G401 (cell line): Measurements from ENCODE around the gene ZNF664. TPM values are rescaled to one million over a fixed set of nuclear protein-coding genes. Genes with fewer than 3 reads are reported as not detected.
"Not testable (repeated sequence)": the region's sequence is repeated elsewhere in the genome, so short reads cannot be mapped to it uniquely, and the experiment has no call there.

Experiments
- DNase-seq: peaks from one replicate; pipeline ENCODE4 v3.0.0-alpha.2; 2015; ENCODE audit warnings: low spot score
- in situ Hi-C: cut with HindIII; loops from 2 replicates; pipeline ENCODE4 v1.10.0; 2016; ENCODE audit warnings: low sequenced_read_pairs, mixed read lengths
- total RNA-seq: library from RNA; depleted of rRNA; stranded (reverse); fragments of >200 nt; shearing (Covaris generic); gene quantifications from 2 replicates; pipeline ENCODE4 v1.2.3, GENCODE V29; 2014

The ZNF664 gene
- total RNA-seq, 1 experiment from 2014 or later: 59.4 TPM

DNA sequence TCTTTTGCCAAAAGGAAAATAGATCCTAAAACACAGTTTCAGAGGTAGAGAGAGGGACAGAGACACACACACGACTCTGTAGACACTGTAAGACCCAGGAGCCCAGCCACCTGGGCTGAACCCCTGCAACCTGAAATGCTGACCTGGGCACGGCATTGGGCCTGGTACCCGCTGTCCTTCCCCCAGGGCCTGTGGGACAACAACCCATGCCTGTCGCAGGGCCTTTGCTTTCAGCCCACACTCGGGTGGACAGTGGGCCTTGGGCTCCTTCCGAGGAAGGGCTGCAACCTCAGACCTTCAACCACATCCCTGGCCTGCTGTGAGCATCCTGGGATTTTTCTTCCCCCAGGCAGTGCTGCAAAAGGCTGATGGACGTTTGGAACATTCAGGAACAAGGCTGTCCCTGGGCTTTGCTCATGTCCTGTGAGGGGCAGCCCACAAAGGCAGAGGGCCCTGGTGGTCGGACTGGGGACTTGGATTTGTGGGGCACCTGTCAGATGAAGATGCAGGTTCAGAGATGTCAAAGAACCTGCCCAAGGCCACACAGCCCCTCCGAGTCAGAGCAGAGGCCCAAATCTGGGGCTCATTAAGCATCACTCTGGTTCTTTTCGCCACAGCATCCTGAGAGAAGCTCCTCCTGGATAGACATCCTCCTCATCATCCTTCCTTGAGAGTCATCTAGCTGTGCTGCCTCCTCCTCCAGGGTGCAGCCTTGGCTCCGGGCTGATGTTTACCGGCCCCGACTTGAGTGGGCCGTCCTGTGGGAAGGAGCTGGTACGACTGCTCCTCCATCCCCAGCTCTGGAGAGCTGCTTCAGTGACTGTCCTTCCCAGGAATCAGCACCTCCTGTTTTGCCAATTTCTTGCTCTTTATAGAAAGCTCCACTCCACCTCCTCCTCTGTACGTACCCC is 33.0 kb upstream of the ZNF664 start:
- DNase-seq: no peak
- in situ Hi-C loops: loop anchor here (25.0 kb wide), 1 partner anchor 153 kb away; no protein-coding TSS in a partner anchor

DNA sequence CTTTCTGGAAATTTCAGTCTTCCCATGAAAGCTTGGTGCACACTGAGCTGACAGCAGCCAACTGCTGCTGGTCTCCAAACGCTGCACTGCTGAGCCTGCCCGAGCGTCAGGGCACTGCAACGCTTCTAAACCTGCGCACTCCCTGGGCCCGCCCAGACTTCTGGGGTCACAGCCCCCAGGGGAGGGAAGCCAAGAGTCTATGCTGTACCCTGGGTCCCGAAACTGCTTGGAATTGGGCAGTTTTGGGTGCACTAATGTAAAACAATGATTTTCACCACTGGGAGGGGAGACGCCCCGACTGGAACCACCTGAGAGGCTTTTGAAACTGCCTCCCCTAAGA is 32.4 kb upstream of the ZNF664 start:
- in situ Hi-C loops: loop anchor here (25.0 kb wide), 1 partner anchor 153 kb away; no protein-coding TSS in a partner anchor
- DNase-seq: no peak

DNA sequence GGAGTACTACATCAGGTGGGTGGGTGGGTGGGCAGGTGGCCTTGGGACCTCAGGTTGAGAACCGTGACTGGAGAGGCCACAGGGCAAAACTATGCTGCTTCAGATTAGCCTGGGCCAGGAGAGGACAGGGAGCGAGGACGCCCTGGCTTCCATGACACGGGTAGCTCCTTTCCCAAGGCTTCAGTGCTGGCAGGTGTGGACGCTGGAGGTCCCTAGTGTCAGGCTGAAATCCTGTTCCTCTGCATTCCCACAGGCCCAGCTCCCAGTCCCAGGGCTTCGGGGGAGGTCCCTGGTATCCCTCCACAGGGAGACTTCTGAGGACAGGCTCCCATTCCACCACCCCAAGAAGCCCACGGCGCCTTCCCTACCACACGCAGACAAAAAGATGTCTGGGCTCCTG is 32.0 kb upstream of the ZNF664 start:
- in situ Hi-C loops: loop anchor here (25.0 kb wide), 1 partner anchor 154 kb away; no protein-coding TSS in a partner anchor
- DNase-seq: no peak

DNA sequence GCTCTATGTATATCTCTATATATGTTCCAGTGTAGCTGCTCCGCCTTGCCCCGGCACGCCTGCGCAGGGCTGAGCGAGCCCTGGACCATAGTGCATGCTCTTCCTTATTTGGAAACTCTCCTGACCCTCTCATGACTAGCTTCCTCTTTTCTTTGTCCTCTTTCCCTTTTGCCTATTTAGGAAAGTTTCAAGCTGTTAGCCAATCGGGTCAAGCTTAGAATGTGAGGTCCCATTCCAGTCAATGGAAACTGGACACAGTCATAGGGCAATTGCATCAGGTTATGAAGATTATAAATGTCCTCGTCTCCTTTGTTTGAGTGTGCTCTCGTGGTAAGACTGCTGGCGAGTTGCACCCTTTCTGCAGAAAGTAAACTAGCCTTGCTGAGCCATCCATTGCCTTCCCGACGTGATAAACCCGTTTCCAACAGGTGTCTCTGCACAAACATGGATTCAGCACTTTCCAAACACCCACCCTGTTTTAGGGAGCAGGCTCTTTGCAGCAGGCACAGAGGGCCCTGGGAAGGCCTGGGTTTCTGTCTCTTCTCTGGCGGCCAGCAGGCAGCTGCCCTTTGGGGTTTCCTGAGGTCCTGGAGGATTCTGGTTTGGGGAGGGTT is 31.3 kb upstream of the ZNF664 start:
- DNase-seq: no peak
- in situ Hi-C loops: loop anchor here (25.0 kb wide), 1 partner anchor 154 kb away; no protein-coding TSS in a partner anchor

DNA sequence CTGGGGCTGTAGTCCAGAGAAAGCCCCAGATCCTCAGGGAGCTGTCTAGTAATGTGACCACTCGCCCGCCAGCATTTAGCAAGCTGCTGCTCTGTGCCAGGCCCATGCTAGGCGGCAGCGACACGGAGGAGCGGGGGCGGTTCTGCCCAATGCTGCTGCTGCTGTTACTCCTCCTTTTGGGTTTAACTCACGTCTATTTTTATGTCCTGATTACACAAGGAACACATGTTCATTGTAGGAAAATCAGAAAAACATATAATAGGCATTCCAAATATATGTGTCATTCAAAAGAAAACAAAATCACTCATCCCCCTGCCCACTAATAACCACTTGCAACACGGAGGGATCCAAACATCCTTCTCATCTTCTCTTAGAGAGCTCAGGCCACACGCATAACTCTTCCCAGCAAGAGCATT is 30.8 kb upstream of the ZNF664 start:
- in situ Hi-C loops: loop anchor here (25.0 kb wide), 1 partner anchor 155 kb away; no protein-coding TSS in a partner anchor
- peak; percentile 40 for DNase-seq

DNA sequence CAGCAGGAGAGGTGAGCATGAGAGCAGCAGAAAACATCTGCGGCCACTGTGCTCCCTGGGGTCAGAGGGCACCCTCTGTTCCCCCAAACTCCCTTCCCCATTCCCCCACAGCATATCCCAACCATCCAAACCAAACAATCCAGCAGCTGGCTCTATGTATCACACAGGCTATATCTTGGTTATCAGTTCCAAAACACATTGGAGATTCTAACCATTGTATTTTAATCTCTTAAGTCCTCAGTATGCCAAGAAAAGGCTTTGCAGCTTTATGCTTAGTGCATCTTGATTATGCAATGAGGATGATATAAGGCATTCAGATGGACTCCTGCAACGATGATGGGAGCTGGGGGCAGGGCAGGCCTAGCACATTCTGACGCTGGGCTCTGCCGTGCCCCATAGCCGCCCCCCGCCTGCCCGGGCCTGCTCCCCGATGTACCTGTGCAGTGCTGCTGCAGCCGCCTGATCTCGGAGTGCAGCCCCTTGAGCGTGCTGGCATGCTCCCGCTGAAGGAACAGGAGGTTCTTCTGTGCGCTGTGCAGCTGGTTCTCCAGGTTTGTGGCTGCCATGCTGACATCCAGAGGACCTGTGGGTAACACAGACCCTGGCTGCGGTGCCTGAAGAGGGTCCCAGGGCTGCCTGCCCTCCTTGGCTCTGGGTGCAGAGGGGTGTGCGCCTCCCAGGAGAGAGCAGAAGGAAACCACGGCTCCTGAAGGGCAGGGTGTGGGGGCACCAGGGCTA is 29.9 kb upstream of the ZNF664 start:
- DNase-seq: no peak
- in situ Hi-C loops: loop anchor here (25.0 kb wide), 1 partner anchor 156 kb away; no protein-coding TSS in a partner anchor

DNA sequence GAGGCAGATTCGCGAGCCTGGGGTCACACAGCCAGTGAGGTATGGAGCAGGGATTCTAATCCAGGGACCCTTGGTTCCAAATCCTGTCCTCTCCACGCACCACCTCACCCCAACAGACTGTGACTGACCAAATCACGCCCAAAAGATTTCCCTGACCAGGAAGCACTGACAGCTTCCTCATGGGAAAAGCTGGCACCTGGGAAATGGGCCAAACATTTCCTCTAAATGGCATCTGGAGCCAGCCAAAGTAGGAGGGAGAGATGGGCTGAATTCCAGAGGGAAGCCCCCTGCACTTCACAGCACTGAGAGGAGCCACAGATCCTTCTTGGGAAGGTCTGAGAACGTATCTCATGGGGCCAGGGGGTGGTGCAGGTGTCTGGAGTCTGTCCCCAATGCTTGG is 29.2 kb upstream of the ZNF664 start:
- in situ Hi-C loops: loop anchor here (25.0 kb wide), 1 partner anchor 157 kb away; no protein-coding TSS in a partner anchor
- DNase-seq: no peak

DNA sequence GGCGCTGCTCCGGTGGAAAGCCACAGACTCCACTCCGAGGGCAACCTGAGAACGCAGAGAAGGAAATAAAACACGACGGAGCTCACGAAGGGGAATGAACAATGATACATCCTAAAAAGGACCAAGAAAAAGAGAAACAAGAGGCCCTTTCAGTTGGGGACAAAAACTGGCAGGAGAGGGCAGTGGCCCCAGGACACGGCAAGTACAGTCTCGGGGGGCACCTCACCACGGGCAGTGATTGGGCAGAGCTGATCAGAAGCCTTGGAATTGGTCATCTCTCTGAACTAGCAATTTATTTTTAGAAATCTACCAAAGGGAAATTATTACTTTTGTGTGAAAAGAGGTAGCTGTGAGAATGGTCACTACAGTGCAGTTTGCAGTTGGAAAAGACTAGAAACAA is 28.3 kb upstream of the ZNF664 start:
- DNase-seq: no peak
- in situ Hi-C loops: loop anchor here (25.0 kb wide), 1 partner anchor 157 kb away; no protein-coding TSS in a partner anchor

DNA sequence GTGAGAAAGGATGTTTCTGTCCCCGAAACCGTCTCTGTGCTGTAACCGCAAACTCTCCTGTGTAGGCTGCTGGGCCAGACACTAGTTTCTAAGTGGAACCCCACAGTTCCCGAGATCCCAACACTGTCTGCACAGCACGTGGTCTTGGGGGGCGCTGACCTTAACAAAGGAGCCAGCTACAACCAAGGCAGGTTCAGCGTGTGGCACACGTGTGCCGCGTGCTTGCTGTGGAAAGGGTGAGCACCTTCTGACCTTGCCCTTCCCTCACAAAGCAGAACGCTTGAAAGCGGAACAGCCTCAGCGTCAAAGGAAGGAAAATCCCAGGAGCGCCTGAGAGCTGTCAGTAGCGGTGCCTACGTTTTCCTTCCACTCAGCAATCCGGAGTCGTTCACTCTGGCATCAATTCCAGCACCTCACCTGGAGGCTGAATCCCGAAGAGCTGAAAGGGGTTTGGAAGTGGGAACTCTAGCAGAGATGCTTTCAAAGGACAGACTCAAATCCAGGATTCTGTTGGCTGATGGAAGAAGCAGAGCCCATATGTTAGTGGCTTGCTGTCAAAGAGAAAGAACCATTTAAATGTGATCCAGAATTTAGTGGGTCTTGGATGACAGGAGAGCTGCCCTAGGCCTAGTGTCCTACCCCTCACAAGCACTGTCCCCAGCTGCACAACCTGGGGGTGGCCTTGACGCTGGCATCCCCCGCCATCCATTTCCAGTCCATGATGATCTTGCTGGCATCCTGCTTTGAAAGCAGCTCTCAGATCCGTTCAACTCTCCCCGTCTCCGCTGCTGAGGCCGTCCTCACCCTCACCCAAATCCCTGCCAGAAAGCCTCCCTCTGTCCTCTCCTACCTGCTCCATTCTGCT is 27.5 kb upstream of the ZNF664 start:
- peak; percentile 64 for DNase-seq

DNA sequence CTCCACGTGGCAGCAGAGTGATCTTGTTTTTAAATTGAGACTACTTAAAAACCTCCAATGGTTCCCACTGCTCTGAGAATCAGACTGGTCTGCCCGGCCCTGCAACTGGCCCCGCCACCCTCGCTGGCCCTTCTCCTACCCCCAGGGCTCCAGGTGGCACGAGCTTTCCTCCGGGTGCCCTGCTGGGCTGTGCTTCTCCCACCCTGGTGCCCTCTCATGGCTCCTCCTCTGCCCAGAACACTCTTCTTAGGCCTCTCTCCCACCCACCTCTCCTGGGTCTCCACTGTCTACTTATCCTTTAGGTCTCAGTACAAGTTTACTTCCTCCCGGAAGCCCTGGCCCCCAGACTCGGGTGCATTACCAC is 26.9 kb upstream of the ZNF664 start:
- no peak for DNase-seq
- in situ Hi-C loops: loop anchor here (25.0 kb wide), 1 partner anchor 159 kb away; no protein-coding TSS in a partner anchor

More for the DNA sequence above, 27.5 kb upstream of the ZNF664 start:
- in situ Hi-C loops: loop anchor here (25.0 kb wide), 1 partner anchor 158 kb away; no protein-coding TSS in a partner anchor

DNA sequence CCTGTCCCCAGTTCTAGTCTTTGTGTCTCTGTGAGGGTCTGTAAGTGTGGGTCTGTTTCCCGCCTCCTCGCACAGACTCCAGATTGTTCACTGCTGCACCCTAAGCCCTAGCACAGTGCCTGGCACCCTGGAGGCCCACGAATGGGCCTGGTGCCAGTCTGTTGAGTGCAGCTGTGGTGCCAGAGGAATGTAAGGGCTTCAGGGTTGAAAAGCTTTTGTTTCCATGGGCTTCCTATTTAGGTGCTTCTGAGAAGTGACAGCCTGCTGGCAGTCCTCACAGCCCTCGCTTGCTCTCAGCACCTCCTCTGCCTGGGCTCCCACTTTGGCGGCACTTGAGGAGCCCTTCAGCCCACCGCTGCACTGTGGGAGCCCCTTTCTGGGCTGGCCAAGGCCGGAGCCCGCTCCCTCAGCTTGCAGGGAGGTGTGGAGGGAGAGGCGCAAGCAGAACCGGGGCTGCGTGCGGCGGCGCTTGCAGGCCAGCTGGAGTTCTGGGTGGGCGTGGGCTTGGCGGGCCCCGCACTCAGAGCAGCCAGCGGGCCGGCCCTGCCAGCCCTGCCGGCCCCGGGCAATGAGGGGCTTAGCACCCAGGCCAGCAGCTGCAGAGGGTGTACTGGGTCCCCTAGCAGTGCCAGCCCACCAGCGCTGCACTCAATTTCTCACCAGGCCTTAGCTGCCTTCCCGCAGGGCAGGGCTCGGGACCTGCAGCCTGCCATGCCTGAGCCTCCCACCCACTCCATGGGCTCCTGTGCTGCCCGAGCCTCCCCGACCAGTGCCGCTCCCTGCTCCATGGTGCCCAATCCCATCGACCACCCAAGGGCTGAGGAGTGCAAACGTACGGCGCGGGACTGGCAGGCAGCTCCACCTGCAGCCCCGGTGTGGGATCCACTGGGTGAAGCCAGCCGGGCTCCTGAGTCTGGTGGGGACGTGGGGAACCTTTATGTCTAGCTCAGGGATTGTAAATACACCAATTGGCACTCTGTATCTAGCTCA is 26.2 kb upstream of the ZNF664 start:
- in situ Hi-C loops: loop anchor here (25.0 kb wide), 1 partner anchor 160 kb away; no protein-coding TSS in a partner anchor
- not testable (repeated sequence) for DNase-seq

DNA sequence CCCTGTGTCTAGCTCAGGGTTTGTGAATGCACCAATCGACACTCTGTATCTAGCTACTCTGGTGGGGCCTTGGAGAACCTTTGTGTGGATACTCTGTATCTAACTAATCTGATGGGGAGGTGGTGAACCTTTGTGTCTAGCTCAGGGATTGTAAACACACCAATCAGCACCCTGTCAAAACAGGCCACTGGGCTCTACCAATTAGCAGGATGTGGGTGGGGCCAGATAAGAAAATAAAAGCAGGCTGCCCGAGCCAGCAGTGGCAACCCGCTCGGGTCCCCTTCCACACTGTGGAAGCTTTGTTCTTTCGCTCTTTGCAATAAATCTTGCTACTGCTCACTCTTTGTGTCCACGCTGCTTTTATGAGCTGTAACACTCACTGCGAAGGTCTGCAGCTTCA is 25.5 kb upstream of the ZNF664 start:
- in situ Hi-C loops: loop anchor here (25.0 kb wide), 1 partner anchor 160 kb away; no protein-coding TSS in a partner anchor
- DNase-seq: not testable (repeated sequence)

DNA sequence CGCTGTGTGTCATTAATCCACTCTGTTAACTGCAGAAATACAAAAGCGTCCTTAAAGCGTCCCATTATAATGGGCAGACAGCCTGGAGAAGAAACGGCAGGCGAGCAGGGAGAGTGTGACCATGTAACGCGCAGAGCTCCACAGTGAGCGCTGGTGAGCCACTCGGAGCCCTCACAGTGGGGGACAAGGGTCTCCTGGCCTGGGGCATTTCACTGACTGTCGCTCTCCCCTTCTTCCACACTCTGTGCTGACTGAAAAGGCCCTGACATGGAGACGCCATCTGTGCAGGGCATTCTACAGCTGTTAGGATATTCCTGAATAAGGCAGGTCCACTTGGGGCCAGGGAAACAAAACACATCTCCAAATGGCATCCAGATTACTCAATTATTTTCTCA is 24.6 kb upstream of the ZNF664 start:
- peak; percentile 54 for DNase-seq
- in situ Hi-C loops: loop anchor here (25.0 kb wide), 1 partner anchor 161 kb away; no protein-coding TSS in a partner anchor

DNA sequence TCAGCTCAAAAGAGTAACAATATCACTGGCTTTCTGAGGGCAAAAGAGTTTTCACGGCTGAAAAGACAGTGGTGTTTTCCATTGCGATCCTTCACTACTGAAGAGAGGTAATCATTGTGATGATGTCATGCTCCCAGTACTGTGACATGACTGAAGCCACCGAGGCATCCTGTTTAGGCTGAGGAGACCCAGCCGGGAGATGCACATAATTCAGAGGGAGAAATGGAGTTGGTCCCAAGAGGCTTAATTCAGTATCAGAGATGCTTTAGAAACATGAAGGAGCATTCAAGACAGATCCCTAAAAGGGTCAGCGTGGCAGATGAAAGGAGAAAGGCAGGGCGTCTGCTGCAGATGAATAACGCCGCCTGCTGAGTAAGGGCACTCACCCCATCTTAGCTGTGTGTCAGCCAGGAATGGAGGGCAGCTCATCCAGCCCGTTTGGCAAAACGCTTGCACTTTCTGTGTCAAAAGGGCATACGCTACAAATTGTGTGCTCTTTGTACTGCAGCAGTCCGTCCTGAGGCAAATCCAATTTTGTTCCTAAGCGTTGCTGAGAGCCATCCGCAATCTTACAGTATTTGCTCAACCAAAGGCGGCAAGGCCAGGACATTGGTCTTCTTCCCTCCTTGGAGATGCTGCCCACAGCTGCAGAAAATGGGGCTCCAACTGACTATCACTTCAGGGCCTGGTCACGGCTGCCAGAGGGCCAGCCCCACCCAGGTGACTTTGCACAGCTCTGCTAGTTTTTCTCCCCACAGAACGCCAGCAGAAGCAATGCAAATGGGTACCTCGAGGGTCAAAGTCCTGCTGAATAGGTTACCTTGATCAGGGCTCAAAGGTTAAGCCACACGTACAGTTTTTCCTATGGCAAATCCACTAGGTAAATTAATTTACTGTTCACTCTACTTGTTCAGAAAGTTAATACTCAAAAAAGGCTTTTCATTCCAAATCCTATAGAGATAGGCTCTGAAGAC is 23.9 kb upstream of the ZNF664 start:
- DNase-seq: peak; percentile 46

DNA sequence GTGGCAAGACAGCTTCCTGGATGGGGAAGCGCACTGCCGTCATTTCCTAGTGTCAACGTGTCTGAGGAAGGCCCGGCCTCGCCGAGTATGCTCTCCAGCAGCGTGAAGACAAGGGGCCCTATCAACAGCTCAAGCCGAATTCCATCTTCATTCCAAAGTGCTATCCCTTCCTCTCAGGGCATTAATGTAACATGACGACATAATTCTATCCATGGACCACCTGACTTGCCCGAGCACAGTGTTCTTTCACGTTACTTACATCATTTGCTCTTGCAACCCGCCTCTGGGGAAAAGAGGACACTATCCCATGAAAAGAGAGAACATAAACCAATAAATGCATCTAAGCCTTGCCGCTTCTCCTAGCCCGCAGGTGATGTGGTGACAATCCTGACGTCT is 23.2 kb upstream of the ZNF664 start:
- in situ Hi-C loops: loop anchor here (25.0 kb wide), 1 partner anchor 162 kb away; no protein-coding TSS in a partner anchor
- no peak for DNase-seq

More for the DNA sequence above, 23.9 kb upstream of the ZNF664 start:
- in situ Hi-C loops: loop anchor here (25.0 kb wide), 1 partner anchor 162 kb away; no protein-coding TSS in a partner anchor
